ENCODE data around the gene LYPD3. TPM values are rescaled to one million over a fixed set of nuclear protein-coding genes. Genes with fewer than 3 reads are reported as not detected.

Gene LYPD3
- total and polyA plus RNA-seq, 10 of the 15 experiments (the other 5 are each of a cell fraction or from before 2014, with no cell fraction given) = 0.03 to 0.28 (median 0.12) TPM; not detected in 6

DNA sequence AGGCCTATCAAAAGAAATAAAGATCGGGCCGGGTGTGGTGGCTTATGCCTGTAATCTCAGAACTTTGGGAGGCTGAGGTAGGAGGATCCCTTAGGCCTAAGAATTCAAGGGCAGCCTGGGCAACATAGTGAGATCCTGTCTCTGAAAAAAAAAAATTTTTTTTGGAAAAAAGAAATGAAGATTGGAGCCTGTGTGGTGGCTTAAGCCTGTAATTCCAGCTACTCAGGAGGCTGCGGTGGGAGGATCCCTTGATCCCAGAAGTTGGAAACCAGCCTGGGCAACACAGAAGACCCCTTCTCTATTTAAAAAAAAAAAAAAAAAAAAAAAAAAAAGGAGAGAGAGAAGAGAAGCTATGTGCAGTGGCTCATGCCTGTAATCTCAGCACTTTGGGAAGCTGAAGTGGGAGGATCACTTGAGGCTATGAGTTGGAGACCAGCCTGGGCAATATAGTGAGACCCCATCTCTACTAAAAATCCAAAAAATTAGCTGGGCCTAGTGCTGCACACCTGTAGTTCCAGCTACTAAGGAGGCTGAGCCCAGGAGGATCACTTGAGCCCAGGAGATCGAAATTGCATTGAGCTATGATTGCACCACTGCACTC is 14.7 kb upstream of the LYPD3 start:
- H3K9ac ChIP-seq (ENCODE audit: control insufficient read depth, insufficient read depth, low read length) = no peak overlapping the region
- ATAC-seq = no peak
- intact Hi-C loops (cut with micrococcal nuclease; ENCODE audit: unreplicated experiment) (no loop called here), in situ Hi-C loops (cut with MboI) (no loop called here)
- WGBS (ENCODE audit: insufficient coverage, insufficient replicate concordance, low lambda C conversion rate, missing lambda C conversion rate) = 53% methylated on average over 4 of the region's 4 CpGs
- H3K4me3 ChIP-seq = no peak overlapping the region
- no peak overlapping the region for H3K4me2 ChIP-seq (ENCODE audit: control insufficient read depth, insufficient read depth)
- no peaks in the 10 kb centered on the region for H3K27me3 ChIP-seq (replicated peaks in 1 of 2; ENCODE audit: control insufficient read depth in 2 of 2, insufficient read depth in 2 of 2, low read length in 1 of 2)
- TF ChIP-seq DPF2 (IDR thresholded peaks at IDR 0.05) (no peak), SUZ12 (IDR thresholded peaks at IDR 0.05; ENCODE audit: unreplicated experiment) (no peak), BCL11A (IDR thresholded peaks at IDR 0.05; ENCODE audit: low read depth, low read length) (no peak), POU2F2 (IDR thresholded peaks at IDR 0.05; ENCODE audit: borderline replicate concordance, low read depth, low read length) (no peak), SIX5 (IDR thresholded peaks at IDR 0.05; ENCODE audit: low read depth, low read length, severe bottlenecking) (no peak), TCF12 (IDR thresholded peaks at IDR 0.05; ENCODE audit: low read depth, low read length) (no peak), ATF7 (IDR thresholded peaks at IDR 0.05; ENCODE audit: low read depth) (no peak), NR2C2 (IDR thresholded peaks at IDR 0.05; ENCODE audit: borderline replicate concordance, control insufficient read depth, insufficient read length, low read depth) (no peak), RAD21 (IDR thresholded peaks at IDR 0.05; ENCODE audit: insufficient read depth, low read depth, low read length) (no peak)
- TF ChIP-seq, protein P1, sequence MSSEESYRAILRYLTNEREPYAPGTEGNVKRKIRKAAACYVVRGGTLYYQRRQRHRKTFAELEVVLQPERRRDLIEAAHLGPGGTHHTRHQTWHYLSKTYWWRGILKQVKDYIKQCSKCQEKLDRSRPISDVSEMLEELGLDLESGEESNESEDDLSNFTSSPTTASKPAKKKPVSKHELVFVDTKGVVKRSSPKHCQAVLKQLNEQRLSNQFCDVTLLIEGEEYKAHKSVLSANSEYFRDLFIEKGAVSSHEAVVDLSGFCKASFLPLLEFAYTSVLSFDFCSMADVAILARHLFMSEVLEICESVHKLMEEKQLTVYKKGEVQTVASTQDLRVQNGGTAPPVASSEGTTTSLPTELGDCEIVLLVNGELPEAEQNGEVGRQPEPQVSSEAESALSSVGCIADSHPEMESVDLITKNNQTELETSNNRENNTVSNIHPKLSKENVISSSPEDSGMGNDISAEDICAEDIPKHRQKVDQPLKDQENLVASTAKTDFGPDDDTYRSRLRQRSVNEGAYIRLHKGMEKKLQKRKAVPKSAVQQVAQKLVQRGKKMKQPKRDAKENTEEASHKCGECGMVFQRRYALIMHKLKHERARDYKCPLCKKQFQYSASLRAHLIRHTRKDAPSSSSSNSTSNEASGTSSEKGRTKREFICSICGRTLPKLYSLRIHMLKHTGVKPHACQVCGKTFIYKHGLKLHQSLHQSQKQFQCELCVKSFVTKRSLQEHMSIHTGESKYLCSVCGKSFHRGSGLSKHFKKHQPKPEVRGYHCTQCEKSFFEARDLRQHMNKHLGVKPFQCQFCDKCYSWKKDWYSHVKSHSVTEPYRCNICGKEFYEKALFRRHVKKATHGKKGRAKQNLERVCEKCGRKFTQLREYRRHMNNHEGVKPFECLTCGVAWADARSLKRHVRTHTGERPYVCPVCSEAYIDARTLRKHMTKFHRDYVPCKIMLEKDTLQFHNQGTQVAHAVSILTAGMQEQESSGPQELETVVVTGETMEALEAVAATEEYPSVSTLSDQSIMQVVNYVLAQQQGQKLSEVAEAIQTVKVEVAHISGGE (CRISPR knock-in tag; IDR thresholded peaks at IDR 0.05) = no peak
- TF ChIP-seq, protein P2, sequence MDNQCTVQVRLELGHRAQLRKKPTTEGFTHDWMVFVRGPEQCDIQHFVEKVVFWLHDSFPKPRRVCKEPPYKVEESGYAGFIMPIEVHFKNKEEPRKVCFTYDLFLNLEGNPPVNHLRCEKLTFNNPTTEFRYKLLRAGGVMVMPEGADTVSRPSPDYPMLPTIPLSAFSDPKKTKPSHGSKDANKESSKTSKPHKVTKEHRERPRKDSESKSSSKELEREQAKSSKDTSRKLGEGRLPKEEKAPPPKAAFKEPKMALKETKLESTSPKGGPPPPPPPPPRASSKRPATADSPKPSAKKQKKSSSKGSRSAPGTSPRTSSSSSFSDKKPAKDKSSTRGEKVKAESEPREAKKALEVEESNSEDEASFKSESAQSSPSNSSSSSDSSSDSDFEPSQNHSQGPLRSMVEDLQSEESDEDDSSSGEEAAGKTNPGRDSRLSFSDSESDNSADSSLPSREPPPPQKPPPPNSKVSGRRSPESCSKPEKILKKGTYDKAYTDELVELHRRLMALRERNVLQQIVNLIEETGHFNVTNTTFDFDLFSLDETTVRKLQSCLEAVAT (IDR thresholded peaks at IDR 0.05) = no peak
- BruUV-seq (replicated peaks) = no TSS peak
- peaks cover 3% of the 10 kb centered on the region; the same call in 1 of the 2 replicates for H3K4me1 ChIP-seq (ENCODE audit: control insufficient read depth, insufficient read depth, low read length)
- RAD21 ChIA-PET (ENCODE audit: unreplicated experiment) = no interaction called here
- no peaks in the 10 kb centered on the region for H3K79me2 ChIP-seq (ENCODE audit: control insufficient read depth, insufficient read depth, low read length)
- H3K27ac ChIP-seq (ENCODE audit: control insufficient read depth, insufficient read depth) = no peak overlapping the region
- H4K20me1 ChIP-seq (ENCODE audit: control insufficient read depth, insufficient read depth) = no peaks in the 10 kb centered on the region
- CTCF ChIA-PET = interaction anchor here (0.6 to 1.2 kb wide), 3 partner anchors 16 to 188 kb away, joined by 3 read pairs; no protein-coding TSS in a partner anchor
- DNase-seq (ENCODE audit: low read depth, low spot score) = no peak
- SMC1A ChIA-PET (ENCODE audit: uncharacterized antibody, unreplicated experiment) = interaction anchor here (0.6 to 1.3 kb wide), 3 partner anchors 21 to 1594 kb away, joined by 3 read pairs; no protein-coding TSS in a partner anchor
- H3K36me3 ChIP-seq (ENCODE audit: control insufficient read depth in 2 of 2, insufficient read depth in 2 of 2, low read length in 1 of 2) = no peaks in the 10 kb centered on the region
- POLR2A ChIA-PET = interaction anchor here (0.6 kb wide), 1 partner anchor 8 kb away, joined by 5 read pairs; no protein-coding TSS in a partner anchor
- no peak for FAIRE-seq
- H2AFZ ChIP-seq (ENCODE audit: control insufficient read depth, low read depth, low read length) = no peak overlapping the region
- H3K9me3 ChIP-seq (replicated peaks; ENCODE audit: control insufficient read depth, insufficient read depth, low read length) = no peaks in the 10 kb centered on the region

Data from GM12878 (cell line).